Skeletal muscle tissue (tissue), 4 donors: ENCODE measurements around the gene APC. TPM values are rescaled to one million over a fixed set of nuclear protein-coding genes. Genes with fewer than 3 reads are reported as not detected.

Experiments used
- H3K27ac ChIP-seq: one replicate; pipeline ENCODE4 v1.7.0; 2013; ENCODE audit warnings: mild to moderate bottlenecking, low read depth, low read length, inconsistent platforms
- H3K27me3 ChIP-seq, 3 donors: one replicate each; pipeline ENCODE4 v1.7.0; 2013; ENCODE audit warnings: low read length in 3 of 3; ENCODE audit not compliant: control insufficient read depth in 3 of 3, insufficient read depth in 3 of 3
- H3K36me3 ChIP-seq, 3 donors: one replicate each; pipeline ENCODE4 v1.7.0; 2013; ENCODE audit warnings: low read length in 3 of 3; ENCODE audit not compliant: control insufficient read depth in 3 of 3, insufficient read depth in 3 of 3
- H3K4me1 ChIP-seq, 3 donors: one replicate each; pipeline ENCODE4 v1.7.0; 2013; ENCODE audit warnings: low read length in 3 of 3, mild to moderate bottlenecking in 3 of 3; ENCODE audit not compliant: control insufficient read depth in 3 of 3, insufficient read depth in 3 of 3
- H3K4me3 ChIP-seq, 3 donors: one replicate each; pipeline ENCODE4 v1.7.0; 2013; ENCODE audit warnings: low read length in 3 of 3
- H3K9ac ChIP-seq, 3 donors: one replicate each; pipeline ENCODE4 v1.7.0; 2013; ENCODE audit warnings: low read length in 3 of 3, mild to moderate bottlenecking in 3 of 3, moderate library complexity in 2 of 3, low read depth in 1 of 3
- H3K9me3 ChIP-seq, 3 donors: one replicate each; pipeline ENCODE4 v1.7.0; 2013; ENCODE audit warnings: low read length in 3 of 3; ENCODE audit not compliant: control insufficient read depth in 3 of 3
- total RNA-seq: library from RNA; depleted of rRNA; stranded (reverse); fragments of >200 nt; gene quantifications from one replicate; pipeline ENCODE4 v1.2.3, GENCODE V29; 2014
- donor health status: Osteomylitis.

Gene APC
- total RNA-seq, 1 donor from 2014 or later, result 41.8 TPM

DNA sequence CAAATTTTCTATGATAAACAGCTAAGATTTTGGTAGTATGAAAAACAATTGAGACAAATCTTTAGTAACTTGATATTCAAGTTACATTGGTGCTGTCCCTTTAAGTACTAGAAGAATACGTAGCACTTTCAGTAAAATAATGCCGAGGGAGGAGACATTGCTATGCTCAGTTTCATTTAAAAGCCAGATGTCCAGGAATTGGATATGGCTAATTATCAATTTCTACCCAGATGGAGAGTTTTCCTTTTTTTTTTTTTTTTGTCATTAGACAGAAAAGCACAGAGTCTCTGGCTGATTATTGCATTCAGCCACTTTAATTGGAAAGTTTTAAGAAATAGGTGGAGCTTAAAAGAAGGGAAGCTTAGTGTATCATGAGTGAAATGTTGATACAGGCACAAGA is 40.4 kb upstream of the APC start:
- Histone ChIP-seq H3K27me3 (no peaks in the 10 kb centered on the region), H3K4me3 (no peak overlapping the region), H3K4me1 (no peaks in the 10 kb centered on the region), H3K9ac (no peak overlapping the region), H3K27ac (no peak overlapping the region), H3K36me3 (no peaks in the 10 kb centered on the region), H3K9me3 (no peaks in the 10 kb centered on the region)

DNA sequence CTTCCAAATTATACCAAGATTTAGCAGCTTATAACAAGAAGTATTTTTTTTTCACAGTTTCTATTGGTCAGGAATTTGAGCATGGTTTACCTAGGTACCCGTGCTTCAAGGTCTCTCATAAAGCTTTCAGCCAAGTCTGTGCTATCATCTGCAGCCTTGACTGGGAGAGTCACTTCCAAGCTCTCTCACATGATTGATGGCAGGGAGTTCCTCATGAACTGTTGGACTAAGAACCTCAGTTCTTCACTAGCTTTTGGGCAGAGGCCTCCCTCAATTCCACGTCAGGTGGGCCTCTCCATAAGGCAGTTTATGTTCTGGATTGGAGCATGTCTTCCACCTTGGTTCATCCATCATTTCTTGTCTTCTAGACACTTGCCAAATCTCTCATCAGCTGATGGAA is 39.9 kb upstream of the APC start:
- H3K4me3 ChIP-seq, result no peak overlapping the region
- H3K9ac ChIP-seq, result no peak overlapping the region
- H3K9me3 ChIP-seq, result no peaks in the 10 kb centered on the region
- no peaks in the 10 kb centered on the region for H3K27me3 ChIP-seq
- H3K36me3 ChIP-seq, result no peaks in the 10 kb centered on the region
- no peak overlapping the region for H3K27ac ChIP-seq
- H3K4me1 ChIP-seq, result no peaks in the 10 kb centered on the region

DNA sequence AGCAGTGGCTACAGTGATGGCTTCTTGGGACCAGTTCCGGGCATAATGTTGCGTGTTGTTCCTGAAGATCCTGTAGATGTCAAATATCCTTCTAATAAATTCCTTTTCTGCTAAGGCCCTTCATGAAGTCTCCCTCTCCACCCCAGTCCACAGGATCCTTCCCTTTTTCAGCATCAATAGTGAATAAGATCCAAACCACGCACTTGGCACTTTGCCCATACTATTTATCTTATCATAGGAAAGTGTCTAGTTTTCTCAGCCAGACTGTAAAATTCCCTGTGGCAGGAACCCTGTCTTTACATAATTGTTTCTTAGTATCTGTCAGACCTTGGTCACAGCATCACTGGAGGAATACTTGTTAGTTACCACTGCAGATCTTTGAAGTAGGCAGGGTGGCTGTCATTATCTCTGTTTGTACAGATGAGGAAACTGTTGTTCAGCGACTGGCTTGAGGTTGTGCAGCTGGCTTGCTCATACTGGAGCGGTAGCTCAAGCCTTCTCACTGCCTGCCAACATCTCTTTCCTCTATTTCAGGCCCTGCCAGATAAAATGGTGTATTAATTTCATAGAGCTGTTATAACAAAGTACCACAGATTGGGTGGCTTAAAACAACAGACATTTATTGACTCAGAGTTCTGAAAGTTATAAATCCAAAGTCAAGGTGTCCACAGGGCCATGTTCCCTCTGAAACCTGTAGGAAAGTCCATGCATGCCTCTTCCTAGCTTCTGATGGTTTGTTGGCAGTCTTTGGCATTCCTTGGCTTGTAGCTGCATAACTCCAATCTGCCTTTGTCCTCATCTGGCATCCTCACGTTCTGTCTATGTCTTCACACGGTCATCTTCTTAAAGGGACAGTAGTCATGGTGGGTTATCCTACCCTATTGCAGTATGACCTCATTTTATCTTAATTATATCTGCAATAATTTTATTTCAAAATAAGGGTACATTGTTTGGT is 33.5 kb upstream of the APC start:
- Histone ChIP-seq H3K27me3 (no peaks in the 10 kb centered on the region), H3K4me1 (peaks cover 2 to 16% (median 15%) of the 10 kb centered on the region in 3 donors), H3K9me3 (no peaks in the 10 kb centered on the region), H3K4me3 (no peak overlapping the region), H3K9ac (no peak overlapping the region), H3K36me3 (no peaks in the 10 kb centered on the region), H3K27ac (no peak overlapping the region)

DNA sequence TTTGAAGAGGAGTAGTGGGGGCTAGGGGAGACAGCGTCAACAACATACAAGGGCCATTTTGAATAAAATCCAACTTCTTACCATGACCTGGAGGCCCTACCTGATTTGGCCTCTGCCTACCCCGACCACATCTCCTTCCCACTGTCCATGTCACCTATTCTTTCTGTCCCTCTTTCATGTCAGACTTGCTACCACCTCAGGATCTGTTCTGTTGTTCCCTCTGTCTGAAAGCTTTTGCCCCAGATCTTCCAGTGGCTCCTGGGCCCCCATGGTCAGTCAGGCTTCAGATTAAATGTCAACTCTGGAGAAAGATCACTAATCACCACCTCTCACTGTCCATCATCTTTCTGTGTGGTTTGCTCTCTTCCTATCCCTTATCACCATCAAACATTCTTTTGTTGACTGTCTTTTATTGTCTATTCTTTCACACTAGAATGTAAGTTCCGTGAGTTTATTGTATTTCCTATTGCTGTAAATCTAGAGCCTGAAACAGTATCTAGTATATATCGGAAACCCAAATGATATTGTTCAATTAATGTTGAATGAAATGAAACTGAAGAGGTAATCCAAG is 31.2 kb upstream of the APC start:
- H3K4me3 ChIP-seq, result peak overlapping the region in 2 of 3 donors; percentile 80 to 94

DNA sequence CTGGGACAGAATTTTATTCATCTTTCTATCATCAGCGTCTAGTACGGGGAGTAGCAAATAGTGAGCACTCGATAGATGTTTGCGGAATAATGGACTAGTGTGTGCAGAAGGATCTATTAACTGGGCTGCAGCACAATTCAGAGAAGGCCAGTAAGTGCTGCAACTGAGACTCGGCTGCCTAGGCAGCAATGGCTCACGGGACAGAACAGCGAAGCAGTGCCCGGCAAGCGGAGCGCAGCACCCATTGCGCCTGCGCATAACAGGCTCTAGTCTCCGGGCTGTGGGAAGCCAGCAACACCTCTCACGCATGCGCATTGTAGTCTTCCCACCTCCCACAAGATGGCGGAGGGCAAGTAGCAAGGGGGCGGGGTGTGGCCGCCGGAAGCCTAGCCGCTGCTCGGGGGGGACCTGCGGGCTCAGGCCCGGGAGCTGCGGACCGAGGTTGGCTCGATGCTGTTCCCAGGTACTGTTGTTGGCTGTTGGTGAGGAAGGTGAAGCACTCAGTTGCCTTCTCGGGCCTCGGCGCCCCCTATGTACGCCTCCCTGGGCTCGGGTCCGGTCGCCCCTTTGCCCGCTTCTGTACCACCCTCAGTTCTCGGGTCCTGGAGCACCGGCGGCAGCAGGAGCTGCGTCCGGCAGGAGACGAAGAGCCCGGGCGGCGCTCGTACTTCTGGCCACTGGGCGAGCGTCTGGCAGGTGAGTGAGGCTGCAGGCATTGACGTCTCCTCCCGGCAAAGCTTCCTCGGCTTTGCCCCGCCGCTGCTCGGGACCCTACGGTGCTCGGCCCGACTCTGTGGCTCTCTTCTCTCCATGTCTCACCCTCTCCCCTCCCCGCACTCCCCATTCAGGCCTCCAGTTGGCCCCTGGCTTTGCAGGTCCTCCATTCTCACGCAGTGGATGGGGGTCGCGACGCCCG is 30.2 kb upstream of the APC start:
- Histone ChIP-seq H3K9me3 (no peaks in the 10 kb centered on the region), H3K4me3 (peak overlapping the region; percentile 91 to 95 (median 94)), H3K27me3 (no peaks in the 10 kb centered on the region), H3K36me3 (no peaks in the 10 kb centered on the region), H3K4me1 (peaks cover 24 to 37% (median 33%) of the 10 kb centered on the region in 3 donors), H3K9ac (peak overlapping the region; percentile 89 to 98 (median 94)), H3K27ac (peak overlapping the region; percentile 86)

More for the DNA sequence above, 31.2 kb upstream of the APC start:
- Histone ChIP-seq H3K36me3 (no peaks in the 10 kb centered on the region), H3K4me1 (peaks cover 16 to 33% (median 32%) of the 10 kb centered on the region in 3 donors), H3K27ac (peak overlapping the region; percentile 86), H3K9me3 (no peaks in the 10 kb centered on the region), H3K27me3 (no peaks in the 10 kb centered on the region), H3K9ac (peak overlapping the region; percentile 69 to 98 (median 73))

DNA sequence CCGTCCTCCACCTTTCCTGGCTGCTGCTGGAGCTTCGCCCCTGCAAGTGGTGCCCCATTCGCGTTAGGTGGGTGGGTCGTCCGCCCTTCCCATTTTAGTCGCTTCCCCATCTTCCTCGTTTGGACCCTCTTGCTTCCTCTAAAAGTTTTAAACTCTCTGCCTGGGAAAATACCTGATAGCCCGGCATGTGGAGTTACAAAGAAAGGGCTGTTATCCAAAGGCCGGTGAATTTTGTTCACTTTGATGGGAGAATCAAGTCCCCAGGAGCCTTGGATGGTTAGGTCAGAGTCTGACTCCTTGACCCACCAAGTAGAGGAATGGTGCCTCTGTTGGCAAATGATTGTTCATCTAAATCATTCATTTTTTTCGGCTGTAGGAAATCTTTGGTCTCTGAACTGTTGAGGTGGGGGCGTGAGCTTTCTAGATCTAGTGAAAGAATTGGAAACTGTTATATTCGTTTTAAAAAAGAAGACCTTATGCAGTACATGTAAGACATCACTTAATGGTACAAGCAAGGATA is 29.5 kb upstream of the APC start:
- no peaks in the 10 kb centered on the region for H3K36me3 ChIP-seq
- H3K9me3 ChIP-seq, result no peaks in the 10 kb centered on the region
- peak overlapping the region; percentile 89 to 98 (median 94) for H3K9ac ChIP-seq
- peak overlapping the region; percentile 91 to 95 (median 94) for H3K4me3 ChIP-seq
- no peaks in the 10 kb centered on the region for H3K27me3 ChIP-seq
- peak overlapping the region; percentile 86 for H3K27ac ChIP-seq
- peaks cover 24 to 37% (median 33%) of the 10 kb centered on the region in 3 donors for H3K4me1 ChIP-seq

DNA sequence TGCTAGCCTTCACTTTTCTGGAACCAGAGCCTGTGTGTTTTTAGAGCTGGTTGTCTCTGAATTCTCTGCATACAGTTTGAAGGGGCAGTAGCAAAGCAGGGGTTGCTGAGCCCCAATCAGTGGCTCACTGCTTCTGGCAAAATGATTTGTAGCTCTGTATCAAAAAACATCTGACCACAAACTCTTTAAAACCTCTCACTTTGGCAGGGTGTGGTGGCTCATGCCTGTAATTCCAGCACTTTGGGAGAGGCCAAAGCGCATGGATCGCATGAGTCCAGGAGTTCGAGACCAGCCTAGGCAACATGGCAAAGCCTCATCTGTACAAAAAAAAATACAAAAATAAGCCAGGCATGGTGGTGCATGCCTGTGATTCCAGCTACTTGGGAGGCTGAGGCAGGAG is 28.3 kb upstream of the APC start:
- H3K4me1 ChIP-seq, result peaks cover 24 to 37% (median 33%) of the 10 kb centered on the region in 3 donors
- H3K27ac ChIP-seq, result peak overlapping the region; percentile 20
- H3K9me3 ChIP-seq, result no peaks in the 10 kb centered on the region
- no peaks in the 10 kb centered on the region for H3K36me3 ChIP-seq
- H3K4me3 ChIP-seq, result peak overlapping the region in 2 of 3 donors; percentile 33 to 94
- no peaks in the 10 kb centered on the region for H3K27me3 ChIP-seq
- H3K9ac ChIP-seq, result peak overlapping the region in 2 of 3 donors; percentile 89 to 94

DNA sequence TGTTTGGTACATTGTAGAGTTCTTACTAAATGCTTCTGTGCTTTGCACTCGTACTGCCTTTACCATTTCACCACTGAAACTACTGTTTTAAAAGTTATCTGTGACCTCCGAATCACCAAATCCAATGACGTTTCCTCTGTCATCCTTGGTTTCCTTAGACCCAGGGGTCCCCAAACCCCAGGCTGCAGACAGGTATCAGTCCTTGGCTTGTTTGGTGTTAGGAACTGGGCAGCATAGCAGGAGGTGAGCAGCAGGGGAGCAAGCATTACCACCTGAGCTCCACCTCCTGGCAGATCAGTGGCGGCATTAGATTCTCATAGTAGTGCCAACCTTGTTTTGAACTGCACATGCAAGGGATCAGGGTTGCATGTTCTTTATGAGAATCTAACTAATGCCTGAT is 26.8 kb upstream of the APC start:
- Histone ChIP-seq H3K9me3 (no peaks in the 10 kb centered on the region), H3K36me3 (no peaks in the 10 kb centered on the region), H3K27me3 (no peaks in the 10 kb centered on the region), H3K9ac (no peak overlapping the region), H3K4me3 (no peak overlapping the region), H3K4me1 (peaks cover 24 to 37% (median 33%) of the 10 kb centered on the region in 3 donors), H3K27ac (no peak overlapping the region)

DNA sequence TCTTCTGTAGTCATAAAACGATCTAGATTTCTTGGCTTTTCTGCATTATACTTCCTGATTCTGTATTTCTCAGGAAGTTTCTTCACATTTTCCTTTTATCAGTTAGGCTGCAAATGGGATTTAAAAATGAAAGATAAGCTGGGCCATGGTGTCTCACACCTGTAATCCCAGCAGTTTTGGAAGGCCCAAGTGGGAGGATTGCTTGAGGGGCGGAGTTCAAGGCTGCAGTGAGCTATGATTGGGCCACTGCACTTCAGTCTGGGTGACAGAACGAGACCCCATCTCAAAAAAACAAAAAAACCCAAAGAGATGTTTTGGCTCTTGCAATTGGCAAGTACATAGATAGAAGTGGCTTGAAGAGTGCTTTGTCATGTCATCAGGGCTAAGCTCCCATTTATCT is 26.2 kb upstream of the APC start:
- Histone ChIP-seq H3K27ac (no peak overlapping the region), H3K9me3 (no peaks in the 10 kb centered on the region), H3K9ac (no peak overlapping the region), H3K27me3 (no peaks in the 10 kb centered on the region), H3K36me3 (no peaks in the 10 kb centered on the region), H3K4me1 (peaks cover 24 to 36% (median 31%) of the 10 kb centered on the region in 3 donors), H3K4me3 (no peak overlapping the region)
